ENCODE data around the gene PGAM1. TPM values are rescaled to one million over a fixed set of nuclear protein-coding genes. Genes with fewer than 3 reads are reported as not detected.

Gene PGAM1
- polyA plus RNA-seq, 3 donors: 276 to 749 (median 498) TPM

- peak; percentile 98 to 100 (median 99) for DNase-seq
- intact Hi-C loops (cut with micrococcal nuclease): loop anchor here (2.0 to 5.0 kb wide), 3 partner anchors 34 to 96 kb away; partner anchors contain the start of genes MMS19 (in 1 of the 2) and UBTD1 (in 1 of the 2)
- Histone ChIP-seq H3K9ac (ENCODE audit: insufficient read depth, low read length, poor library complexity, severe bottlenecking) (peak within 1 kb of the TSS; percentile 96), H3K79me2 (ENCODE audit: insufficient read depth, low read length) (peaks cover 31% of the 10 kb centered on the region), H2AFZ (ENCODE audit: insufficient read depth, low read depth, low read length, poor library complexity, severe bottlenecking) (peak within 1 kb of the TSS; percentile 57), H3K4me1 (ENCODE audit: control insufficient read depth in 1 of 2, insufficient read depth in 2 of 2, low read length in 2 of 2) (peaks cover 49 to 59% of the 10 kb centered on the region in 2 donors), H3K4me3 (replicated peaks in 1 of 3; ENCODE audit: low read depth in 2 of 3, low read length in 3 of 3) (peak within 1 kb of the TSS; percentile 73 to 97 (median 85)), H3K36me3 (replicated peaks in 1 of 2; ENCODE audit: control insufficient read depth in 1 of 2, insufficient read depth in 2 of 2, low read length in 2 of 2) (peaks cover 10 to 23% of the 10 kb centered on the region in 2 donors), H3K27me3 (ENCODE audit: control insufficient read depth in 2 of 2, insufficient read depth in 2 of 2, low read length in 2 of 2) (no peaks in the 10 kb centered on the region), H4K20me1 (ENCODE audit: insufficient read depth, low read length) (peaks cover 6% of the 10 kb centered on the region), H3K9me3 (replicated peaks in 1 of 2; ENCODE audit: control insufficient read depth in 1 of 2, insufficient read depth in 1 of 2, low read length in 2 of 2) (no peaks in the 10 kb centered on the region), H3K27ac (ENCODE audit: low read depth in 1 of 2, low read length in 2 of 2) (peak within 1 kb of the TSS; percentile 87 to 98), H3K4me2 (replicated peaks; ENCODE audit: extremely low read depth, low read length, poor library complexity, severe bottlenecking) (peak within 1 kb of the TSS; percentile 81)
- no peak for TF ChIP-seq CTCF (IDR thresholded peaks at IDR 0.05)
- Mint-ChIP-seq H3K27ac (peak within 1 kb of the TSS; percentile 97 to 100 (median 98)), H3K9me3 (no peaks in the 10 kb centered on the region), H3K27me3 (ENCODE audit: low read depth in 3 of 3) (peaks cover 0 to 2% (median 0%) of the 10 kb centered on the region in 3 donors), H3K4me1 (peaks cover 36% of the 10 kb centered on the region), H3K36me3 (peaks cover 14 to 28% of the 10 kb centered on the region in 2 donors), H3K4me3 (peak within 1 kb of the TSS; percentile 91 to 94)
- WGBS (ENCODE audit: insufficient coverage): under 1% methylated on average over 33 of the region's 39 CpGs
These were observed 25.1 kb upstream of the PGAM1 start, which contains the start of gene RRP12 for GRCh38 chr10:97400665-97401454. Gene RRP12, minus strand, starts transcription at chr10:97401340. Its CDS starts 109 bp downstream, at chr10:97401231.

DNA sequence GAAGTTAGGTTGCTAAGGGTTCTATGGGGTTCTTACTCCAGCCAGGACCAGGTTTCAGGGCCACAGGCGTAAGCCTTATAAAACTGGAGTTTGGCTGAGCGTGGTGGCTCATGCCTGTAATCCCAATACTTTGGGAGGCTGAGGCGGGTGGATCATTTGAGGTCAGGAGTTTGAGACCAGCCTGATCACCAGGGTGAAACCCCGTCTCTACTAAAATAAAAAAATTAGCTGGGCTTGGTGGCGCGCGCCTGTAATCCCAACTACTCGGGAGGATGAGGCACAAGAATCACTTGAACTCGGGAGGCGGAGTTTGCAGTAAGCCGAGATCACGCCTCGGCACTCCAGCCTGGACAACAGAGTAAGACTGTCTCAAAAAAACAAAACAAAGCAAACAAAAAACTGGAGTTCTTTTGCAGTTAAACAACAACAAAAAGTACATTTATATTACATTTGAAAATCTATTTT, 24.5 kb upstream of the PGAM1 start:
- Mint-ChIP-seq H3K36me3 (peaks cover 8 to 22% of the 10 kb centered on the region in 2 donors), H3K4me1 (peaks cover 39% of the 10 kb centered on the region), H3K27me3 (ENCODE audit: low read depth in 3 of 3) (peaks cover 0 to 2% (median 0%) of the 10 kb centered on the region in 3 donors), H3K9me3 (no peaks in the 10 kb centered on the region), H3K27ac (peak overlapping the region; percentile 97 to 100 (median 98)), H3K4me3 (peak overlapping the region; percentile 91 to 94)
- Histone ChIP-seq H3K4me3 (replicated peaks in 1 of 3; ENCODE audit: low read depth in 2 of 3, low read length in 3 of 3) (peak overlapping the region in 1 of 3 experiments; percentile 97), H3K27ac (ENCODE audit: low read depth in 1 of 2, low read length in 2 of 2) (peak overlapping the region; percentile 87 to 98), H3K79me2 (ENCODE audit: insufficient read depth, low read length) (peaks cover 29% of the 10 kb centered on the region), H3K27me3 (ENCODE audit: control insufficient read depth in 2 of 2, insufficient read depth in 2 of 2, low read length in 2 of 2) (no peaks in the 10 kb centered on the region), H3K9ac (ENCODE audit: insufficient read depth, low read length, poor library complexity, severe bottlenecking) (peak overlapping the region; percentile 96), H3K4me2 (replicated peaks; ENCODE audit: extremely low read depth, low read length, poor library complexity, severe bottlenecking) (peak overlapping the region; percentile 81), H3K9me3 (replicated peaks in 1 of 2; ENCODE audit: control insufficient read depth in 1 of 2, insufficient read depth in 1 of 2, low read length in 2 of 2) (no peaks in the 10 kb centered on the region), H2AFZ (ENCODE audit: insufficient read depth, low read depth, low read length, poor library complexity, severe bottlenecking) (no peak overlapping the region), H3K36me3 (replicated peaks in 1 of 2; ENCODE audit: control insufficient read depth in 1 of 2, insufficient read depth in 2 of 2, low read length in 2 of 2) (peaks cover 4 to 17% of the 10 kb centered on the region in 2 donors), H4K20me1 (ENCODE audit: insufficient read depth, low read length) (peaks cover 6% of the 10 kb centered on the region), H3K4me1 (ENCODE audit: control insufficient read depth in 1 of 2, insufficient read depth in 2 of 2, low read length in 2 of 2) (peaks cover 55 to 65% of the 10 kb centered on the region in 2 donors)
- intact Hi-C loops (cut with micrococcal nuclease): loop anchor here (2.0 to 5.0 kb wide), 3 partner anchors 34 to 96 kb away; partner anchors contain the start of genes MMS19 (in 1 of the 2) and UBTD1 (in 1 of the 2)
- 53% methylated on average over 3 of the region's 13 CpGs for WGBS (ENCODE audit: insufficient coverage)
- DNase-seq: no peak
- TF ChIP-seq CTCF (IDR thresholded peaks at IDR 0.05): no peak
